Left lung (tissue), 10 donors: ENCODE measurements around the gene GPR82. TPM values are rescaled to one million over a fixed set of nuclear protein-coding genes. Genes with fewer than 3 reads are reported as not detected.

Experiments used
- ATAC-seq: fragments of 200-7000 bp; cut with Tn5 transposase; one replicate; pipeline ENCODE4 v1.9.1; 2020; ENCODE audit warnings: moderate library complexity
- DNase-seq, 4 donors: peaks; one replicate each; pipeline ENCODE4 v3.0.0-alpha.2; 2013 to 2020
- H3K27ac ChIP-seq, 2 donors: fragments of 200-600 bp; sonication (generic) in 1 of 2; one replicate each; pipeline versions ENCODE4 v1.5.0 to v1.8.0; 2020 to 2021
- H3K27me3 ChIP-seq, 2 donors: fragments of 200-600 bp; sonication (generic) in 1 of 2; one replicate each; pipeline versions ENCODE4 v1.5.0 to v1.8.0; 2020 to 2021
- H3K36me3 ChIP-seq, 2 donors: fragments of 200-600 bp; sonication (generic) in 1 of 2; one replicate each; pipeline versions ENCODE4 v1.5.0 to v1.8.0; 2020 to 2021
- H3K4me1 ChIP-seq, 2 donors: fragments of 200-600 bp; one replicate each; pipeline ENCODE4 v1.8.0; 2021
- H3K4me3 ChIP-seq, 2 donors: fragments of 200-600 bp; sonication (generic) in 1 of 2; one replicate each; pipeline versions ENCODE4 v1.5.0 to v1.8.0; 2020 to 2021; ENCODE audit warnings: mild to moderate bottlenecking in 1 of 2
- H3K9me3 ChIP-seq, 2 donors: fragments of 200-600 bp; sonication (generic) in 1 of 2; one replicate each; pipeline versions ENCODE4 v1.5.0 to v1.8.0; 2020 to 2021
- CTCF ChIP-seq, 2 donors: fragments of 200-600 bp; sonication (generic) in 1 of 2; IDR thresholded peaks; one replicate each; pipeline versions ENCODE4 v1.5.0 to v1.8.0; 2021; ENCODE audit warnings: antibody characterized with exemption in 2 of 2
- intact Hi-C, 2 donors: fragments of 100-400 bp; cut with DNase I; formaldehyde crosslinking; loops; one replicate each; pipeline versions ENCODE4 v1.11.2 to v1.14.2; 2022
- polyA plus RNA-seq, 6 donors: library from polyadenylated mRNA; unstranded; fragments of 120-200 nt; gene quantifications; one replicate each; pipeline ENCODE4 v1.2.1, GENCODE V29; 2013; ENCODE audit not compliant: insufficient read length in 6 of 6
- total RNA-seq, 2 donors: library from RNA; stranded (reverse); fragmentation: NEBNext Ultra II Directional; extraction: Animal tissue kit (Norgen Biotek cat#: 25700); gene quantifications; one replicate each; pipeline ENCODE4 v1.2.1, GENCODE V29; 2021
- donor health status: DM: no; HTN: yes; CAD: no.
- donor health status: DM: no; HTN: no; CAD: no.

GPR82 gene
- total and polyA plus RNA-seq, 8 donors: 0.11 to 0.37 (median 0.18) TPM; not detected in 1

GRCh38 chrX:41759817-41760216 is 35.8 kb downstream of the GPR82 start:
- no peak for ATAC-seq
- intact Hi-C loops: no loop called here
- Histone ChIP-seq H3K4me1 (no peaks in the 10 kb centered on the region), H3K27ac (no peak overlapping the region), H3K27me3 (peaks cover 0 to 3% of the 10 kb centered on the region in 2 donors), H3K36me3 (no peaks in the 10 kb centered on the region), H3K9me3 (no peaks in the 10 kb centered on the region), H3K4me3 (no peak overlapping the region)
- DNase-seq: no peak
- peak; percentile 11 to 45 for TF ChIP-seq CTCF (IDR thresholded peaks at IDR 0.05)

GRCh38 chrX:41761169-41761568 is 37.2 kb downstream of the GPR82 start:
- ATAC-seq: no peak
- intact Hi-C loops: no loop called here
- TF ChIP-seq CTCF (IDR thresholded peaks at IDR 0.05): no peak

GRCh38 chrX:41761702-41762101 is 37.7 kb downstream of the GPR82 start:
- no peak for ATAC-seq
- no peak overlapping the region for H3K27ac ChIP-seq
- no peaks in the 10 kb centered on the region for H3K9me3 ChIP-seq
- intact Hi-C loops: no loop called here
- no peak for TF ChIP-seq CTCF (IDR thresholded peaks at IDR 0.05)
- no peaks in the 10 kb centered on the region for H3K4me1 ChIP-seq
- H3K27me3 ChIP-seq: peaks cover 0 to 3% of the 10 kb centered on the region in 2 donors
- no peak for DNase-seq
- no peaks in the 10 kb centered on the region for H3K36me3 ChIP-seq
- H3K4me3 ChIP-seq: no peak overlapping the region

More at GRCh38 chrX:41761169-41761568, 37.2 kb downstream of the GPR82 start:
- peaks cover 0 to 3% of the 10 kb centered on the region in 2 donors for H3K27me3 ChIP-seq
- H3K4me1 ChIP-seq: no peaks in the 10 kb centered on the region
- no peaks in the 10 kb centered on the region for H3K36me3 ChIP-seq
- no peak overlapping the region for H3K4me3 ChIP-seq
- no peak for DNase-seq
- no peaks in the 10 kb centered on the region for H3K9me3 ChIP-seq
- no peak overlapping the region for H3K27ac ChIP-seq

GRCh38 chrX:41779030-41779564 is 55.1 kb downstream of the GPR82 start:
- DNase-seq (no peak), ATAC-seq (peak; percentile 82)
- intact Hi-C loops: no loop called here
- no peak for TF ChIP-seq CTCF (IDR thresholded peaks at IDR 0.05)
- Histone ChIP-seq H3K27me3 (no peaks in the 10 kb centered on the region), H3K9me3 (no peaks in the 10 kb centered on the region), H3K27ac (no peak overlapping the region), H3K4me1 (no peaks in the 10 kb centered on the region), H3K4me3 (no peak overlapping the region), H3K36me3 (no peaks in the 10 kb centered on the region)

Other genes with a start within 250 kb of the GPR82 start
- 10 to 100 TPM; 18.7 to 20.6 TPM for gene GPR34, start 35.2 kb upstream of the GPR82 start, total RNA-seq
- 1 to 10 TPM; 3.4 to 8.1 (median 6.3) TPM for gene GPR34, start 35.2 kb upstream of the GPR82 start, polyA plus RNA-seq
- 10 to 100 TPM; 59.7 to 70.7 TPM for gene CASK, start 199.4 kb downstream of the GPR82 start, total RNA-seq
- gene CASK, start 199.4 kb downstream of the GPR82 start, polyA plus RNA-seq: 10 to 100 TPM; 48.2 to 63.4 (median 53.0) TPM